GM12878 (cell line): Measurements from ENCODE around the gene NDUFB4. TPM values are rescaled to one million over a fixed set of nuclear protein-coding genes. Genes with fewer than 3 reads are reported as not detected.

Experiments used
- ATAC-seq: fragments of 200-7000 bp; cut with Tn5 transposase; 3 replicates; pipeline ENCODE4 v1.9.1; 2020; ENCODE audit warnings: mild to moderate bottlenecking, moderate library complexity
- BruUV-seq: library from RNA; stranded (reverse); fragments of 400-500 nt; replicated peaks from 2 replicates; lab custom pipeline; 2021; lab: Mats Ljungman, UMichigan
- CTCF ChIA-PET: fragments of 300-600 bp; sonication (Branson Sonifier 250); formaldehyde crosslinking; extraction: SDS; loops from one replicate; lab custom pipeline; 2021; ENCODE audit warnings: inconsistent platforms; lab: Yijun Ruan, JAX
- POLR2A ChIA-PET: fragments of 350-600 bp; formaldehyde crosslinking; extraction: SDS; loops from one replicate; lab custom pipeline; 2021; ENCODE audit warnings: inconsistent platforms; lab: Charles Lee
- RAD21 ChIA-PET: fragments of 300-600 bp; sonication (Branson Sonifier 250); formaldehyde crosslinking; loops from one replicate; lab custom pipeline; 2023; ENCODE audit warnings: antibody characterized with exemption; ENCODE audit not compliant: unreplicated experiment; lab: Charles Lee
- SMC1A ChIA-PET: fragments of 300-600 bp; sonication (Branson Sonifier 250); formaldehyde crosslinking; loops from one replicate; lab custom pipeline; 2023; ENCODE audit not compliant: unreplicated experiment, uncharacterized antibody; lab: Charles Lee
- DNase-seq: peaks from one replicate; pipeline ENCODE4 v3.0.0-alpha.2; 2011; ENCODE audit warnings: low read depth, low spot score
- FAIRE-seq: peaks from 3 replicates; lab custom pipeline; 2011; peaks lifted over from hg19 to GRCh38; lab: Jason Lieb, UNC
- H2AFZ ChIP-seq: 2 replicates; pipeline ENCODE4 v1.6.0; 2011; ENCODE audit warnings: low read depth, low read length, control low read depth; ENCODE audit not compliant: control insufficient read depth
- H3K27ac ChIP-seq: 2 replicates; pipeline ENCODE4 v1.5.1; 2011; ENCODE audit warnings: control low read depth; ENCODE audit not compliant: control insufficient read depth, insufficient read depth
- H3K27me3 ChIP-seq, 2 experiments: replicated peaks in 1 of 2; 2 replicates each; pipeline versions ENCODE4 v1.6.0 to v1.6.1; 2011; ENCODE audit warnings: low read length in 1 of 2; ENCODE audit not compliant: control insufficient read depth in 2 of 2, insufficient read depth in 2 of 2
- H3K36me3 ChIP-seq, 2 experiments: 2 replicates each; pipeline ENCODE4 v1.5.1; 2011; ENCODE audit warnings: low read length in 1 of 2; ENCODE audit not compliant: control insufficient read depth in 2 of 2, insufficient read depth in 2 of 2
- H3K4me1 ChIP-seq: 2 replicates; pipeline ENCODE4 v1.6.1; 2011; ENCODE audit warnings: mild to moderate bottlenecking, low read length, moderate library complexity, mixed read lengths; ENCODE audit not compliant: control insufficient read depth, insufficient read depth
- H3K4me2 ChIP-seq: 2 replicates; pipeline ENCODE4 v1.6.0; 2011; ENCODE audit warnings: control low read depth; ENCODE audit not compliant: control insufficient read depth, insufficient read depth
- H3K4me3 ChIP-seq: fragments of 200-600 bp; sonication (generic); 2 replicates; pipeline ENCODE4 v1.5.1; 2016
- H3K79me2 ChIP-seq: 2 replicates; pipeline ENCODE4 v1.6.0; 2011; ENCODE audit warnings: low read length; ENCODE audit not compliant: control insufficient read depth, insufficient read depth
- H3K9ac ChIP-seq: 2 replicates; pipeline ENCODE4 v1.8.0; 2011; ENCODE audit warnings: low read length, control low read depth, mixed read lengths; ENCODE audit not compliant: control insufficient read depth, insufficient read depth
- H3K9me3 ChIP-seq: replicated peaks from 3 replicates; pipeline ENCODE4 v1.5.1; 2011; ENCODE audit warnings: mild to moderate bottlenecking, low read length; ENCODE audit not compliant: control insufficient read depth, insufficient read depth
- H4K20me1 ChIP-seq: 2 replicates; pipeline ENCODE4 v1.6.0; 2011; ENCODE audit not compliant: control insufficient read depth, insufficient read depth
- BMI1 ChIP-seq: fragments of 450-650 bp; IDR thresholded peaks from 2 replicates; pipeline ENCODE4 v1.6.1; 2016; ENCODE audit warnings: mild to moderate bottlenecking, moderate library complexity, borderline replicate concordance
- CREM ChIP-seq: IDR thresholded peaks from 2 replicates; pipeline ENCODE4 v1.6.1; 2014; ENCODE audit warnings: antibody characterized with exemption, low read depth
- DPF2 ChIP-seq: fragments of 450-650 bp; IDR thresholded peaks from 2 replicates; pipeline ENCODE4 v1.6.1; 2017; ENCODE audit warnings: mild to moderate bottlenecking
- FOS ChIP-seq: IDR thresholded peaks from 3 replicates; pipeline ENCODE4 v1.6.1; 2011; ENCODE audit warnings: borderline replicate concordance; ENCODE audit not compliant: insufficient read length; ENCODE audit errors: extremely low read depth
- IKZF2 ChIP-seq, 2 experiments: fragments of 450-650 bp; IDR thresholded peaks; 2 replicates each; pipeline ENCODE4 v1.6.1; 2017; ENCODE audit warnings: mild to moderate bottlenecking in 2 of 2, moderate library complexity in 2 of 2
- JUNB ChIP-seq: IDR thresholded peaks from 2 replicates; pipeline ENCODE4 v1.6.1; 2016; ENCODE audit warnings: antibody characterized with exemption, mild to moderate bottlenecking
- MXI1 ChIP-seq: fragments of 150-350 bp; IDR thresholded peaks from 2 replicates; pipeline ENCODE4 v1.6.1; 2011; ENCODE audit warnings: low read depth, mild to moderate bottlenecking, inconsistent platforms, low read length, improper control_type of control experiment
- NR2C1 ChIP-seq: fragments of 450-650 bp; IDR thresholded peaks from 2 replicates; pipeline ENCODE4 v1.6.1; 2017; ENCODE audit warnings: antibody characterized with exemption, mild to moderate bottlenecking, moderate library complexity
- NR2C2 ChIP-seq: IDR thresholded peaks from 2 replicates; pipeline ENCODE4 v1.6.1; 2011; ENCODE audit warnings: borderline replicate concordance, low read depth; ENCODE audit not compliant: control insufficient read depth, insufficient read length
- RAD21 ChIP-seq: IDR thresholded peaks from 2 replicates; pipeline ENCODE4 v1.6.1; 2011; ENCODE audit warnings: mild to moderate bottlenecking, low read depth, low read length, moderate library complexity; ENCODE audit not compliant: insufficient read depth
- RUNX3 ChIP-seq: IDR thresholded peaks from 2 replicates; pipeline ENCODE4 v1.6.1; 2012; ENCODE audit warnings: low read length, inconsistent platforms
- SIN3A ChIP-seq: IDR thresholded peaks from 2 replicates; pipeline ENCODE4 v1.6.1; 2012; ENCODE audit warnings: low read depth, low read length, improper control_type of control experiment
- SMC3 ChIP-seq: IDR thresholded peaks from 2 replicates; pipeline ENCODE4 v1.6.1; 2011; ENCODE audit warnings: low read length, improper control_type of control experiment, borderline replicate concordance
- SREBF1 ChIP-seq: IDR thresholded peaks from 2 replicates; pipeline ENCODE4 v1.6.1; 2012; ENCODE audit warnings: mild to moderate bottlenecking, low read length
- STAT3 ChIP-seq: IDR thresholded peaks from 2 replicates; pipeline ENCODE4 v1.6.1; 2011; ENCODE audit warnings: low read depth, low read length, improper control_type of control experiment
- SUPT20H ChIP-seq: IDR thresholded peaks from 2 replicates; pipeline ENCODE4 v1.6.1; 2011; ENCODE audit warnings: low read depth, mild to moderate bottlenecking, low read length, moderate library complexity, borderline replicate concordance; ENCODE audit not compliant: control insufficient read depth
- TAF1 ChIP-seq: IDR thresholded peaks from 2 replicates; pipeline ENCODE4 v1.6.1; 2011; ENCODE audit warnings: mild to moderate bottlenecking, low read depth, low read length, borderline replicate concordance
- TCF7 ChIP-seq: IDR thresholded peaks from 2 replicates; pipeline ENCODE4 v1.6.1; 2014; ENCODE audit warnings: antibody characterized with exemption, borderline replicate concordance
- YY1 ChIP-seq: IDR thresholded peaks from 2 replicates; pipeline ENCODE4 v1.6.1; 2011; ENCODE audit warnings: low read depth, mild to moderate bottlenecking, low read length
- ZNF24 ChIP-seq: fragments of 450-650 bp; IDR thresholded peaks from 2 replicates; pipeline ENCODE4 v1.6.1; 2017; ENCODE audit warnings: antibody characterized with exemption, mild to moderate bottlenecking
- ZNF384 ChIP-seq: IDR thresholded peaks from 2 replicates; pipeline ENCODE4 v1.6.1; 2012; ENCODE audit warnings: low read depth, mild to moderate bottlenecking, low read length, improper control_type of control experiment, borderline replicate concordance
- ZZZ3 ChIP-seq: IDR thresholded peaks from 2 replicates; pipeline ENCODE4 v1.6.1; 2011; ENCODE audit warnings: low read depth; ENCODE audit not compliant: control insufficient read depth, insufficient read length
- WGBS: methylation state at CpG from one replicate; pipeline ENCODE4 v1.1.6; 2016; ENCODE audit warnings: low lambda C conversion rate; ENCODE audit not compliant: insufficient replicate concordance, insufficient coverage; ENCODE audit errors: missing lambda C conversion rate; 5-methylcytosine and 5-hydroxymethylcytosine counted together
- in situ Hi-C: fragments of 300-500 bp; cut with MboI; formaldehyde crosslinking; loops from 9 replicates; pipeline ENCODE4 v1.14.3; 2018; ENCODE audit warnings: mixed read lengths
- intact Hi-C: fragments of 100-400 bp; cut with micrococcal nuclease; formaldehyde crosslinking; loops from one replicate; pipeline ENCODE4 v1.14.2; 2022; ENCODE audit not compliant: unreplicated experiment
- polyA plus RNA-seq, 11 experiments: library from polyadenylated mRNA; depleted of rRNA in 4 of 11; unstranded in 6 of 11; stranded (reverse) in 5 of 11; fragments of >200 nt; fragmentation: Nextera tagmentation in 4 of 11; fragmentation: Illumina TruSeq in 1 of 11; extraction: Ambion mirVana in 4 of 11; extraction: Trizol in 1 of 11; gene quantifications; 1 replicate in 1 of 11; 2 replicates in 10 of 11; pipeline versions ENCODE4 v1.2.1 to v1.2.3, GENCODE V29; 2011 to 2016; ENCODE audit warnings: inconsistent platforms in 2 of 11, missing spikeins in 2 of 11, low read depth in 1 of 11
- total RNA-seq, 4 experiments: library from RNA; depleted of rRNA in 3 of 4; stranded (reverse); fragments of >200 nt in 3 of 4; fragmentation: Illumina TruSeq in 1 of 4; extraction: Trizol in 1 of 4; gene quantifications; 2 replicates each; pipeline versions ENCODE4 v1.2.1 to v1.2.3, GENCODE V29; 2013 to 2021
- TF ChIP-seq, protein P1 (sequence below): fragments of 450-650 bp; IDR thresholded peaks from 2 replicates; pipeline ENCODE4 v1.6.1; 2017; ENCODE audit warnings: mild to moderate bottlenecking, moderate library complexity

NDUFB4 gene
- total and polyA plus RNA-seq, 10 of the 15 experiments (the other 5 are each of a cell fraction or from before 2014, with no cell fraction given) = 155 to 864 (median 387) TPM

DNA sequence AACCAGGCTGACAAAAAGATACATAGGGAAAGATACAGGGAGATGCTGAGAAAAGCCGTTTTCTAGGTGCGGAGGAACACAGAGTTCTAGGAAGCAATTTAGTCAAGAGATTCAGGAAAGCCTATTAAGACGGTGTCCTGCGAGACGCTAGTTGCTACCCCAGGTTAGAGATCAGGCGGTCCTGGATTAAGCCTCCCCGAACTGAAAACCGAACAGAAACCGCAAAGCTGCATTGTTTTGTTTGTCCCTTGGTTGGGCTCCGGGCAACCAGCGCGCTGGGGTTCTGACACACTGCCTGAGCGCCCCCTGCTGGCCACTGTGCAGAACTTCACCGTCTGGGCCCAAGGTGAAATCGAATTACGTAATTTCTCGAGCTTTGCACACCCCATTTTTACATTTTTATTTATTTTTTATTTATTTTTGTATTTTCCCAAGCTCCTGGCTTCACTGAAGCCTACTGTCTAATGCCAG, 37.3 kb upstream of the NDUFB4 start:
- RAD21 ChIA-PET = interaction anchor here (0.6 to 7.1 kb wide), 16 partner anchors 8 to 1677 kb away, joined by 3 to 82 read pairs (median 4); partner anchors contain the start of gene NDUFB4
- TF ChIP-seq ZZZ3 (no peak), ZNF24 (no peak), IKZF2 (IDR thresholded peaks at IDR 0.05) (peak; percentile 29 to 52; a peak in 2 of 4 replicates), SIN3A (no peak), SUPT20H (no peak), STAT3 (no peak), SMC3 (peak; percentile 71; the same call in 1 of the 2 replicates), TAF1 (no peak), NR2C2 (no peak), YY1 (0 out of 2 replicates have a peak, but pooled peaks have one; percentile 60), NR2C1 (no peak), RAD21 (peak; percentile 84), FOS (no peak), DPF2 (peak; percentile 41; the same call in 1 of the 2 replicates), SREBF1 (no peak), TCF7 (no peak), MXI1 (peak; percentile 72; the same call in 1 of the 2 replicates), RUNX3 (peak; percentile 93), ZNF384 (no peak), BMI1 (peak; percentile 67), CREM (peak; percentile 52; the same call in 1 of the 2 replicates), JUNB (peak; percentile 32; the same call in 1 of the 2 replicates)
- TF ChIP-seq, protein P1, sequence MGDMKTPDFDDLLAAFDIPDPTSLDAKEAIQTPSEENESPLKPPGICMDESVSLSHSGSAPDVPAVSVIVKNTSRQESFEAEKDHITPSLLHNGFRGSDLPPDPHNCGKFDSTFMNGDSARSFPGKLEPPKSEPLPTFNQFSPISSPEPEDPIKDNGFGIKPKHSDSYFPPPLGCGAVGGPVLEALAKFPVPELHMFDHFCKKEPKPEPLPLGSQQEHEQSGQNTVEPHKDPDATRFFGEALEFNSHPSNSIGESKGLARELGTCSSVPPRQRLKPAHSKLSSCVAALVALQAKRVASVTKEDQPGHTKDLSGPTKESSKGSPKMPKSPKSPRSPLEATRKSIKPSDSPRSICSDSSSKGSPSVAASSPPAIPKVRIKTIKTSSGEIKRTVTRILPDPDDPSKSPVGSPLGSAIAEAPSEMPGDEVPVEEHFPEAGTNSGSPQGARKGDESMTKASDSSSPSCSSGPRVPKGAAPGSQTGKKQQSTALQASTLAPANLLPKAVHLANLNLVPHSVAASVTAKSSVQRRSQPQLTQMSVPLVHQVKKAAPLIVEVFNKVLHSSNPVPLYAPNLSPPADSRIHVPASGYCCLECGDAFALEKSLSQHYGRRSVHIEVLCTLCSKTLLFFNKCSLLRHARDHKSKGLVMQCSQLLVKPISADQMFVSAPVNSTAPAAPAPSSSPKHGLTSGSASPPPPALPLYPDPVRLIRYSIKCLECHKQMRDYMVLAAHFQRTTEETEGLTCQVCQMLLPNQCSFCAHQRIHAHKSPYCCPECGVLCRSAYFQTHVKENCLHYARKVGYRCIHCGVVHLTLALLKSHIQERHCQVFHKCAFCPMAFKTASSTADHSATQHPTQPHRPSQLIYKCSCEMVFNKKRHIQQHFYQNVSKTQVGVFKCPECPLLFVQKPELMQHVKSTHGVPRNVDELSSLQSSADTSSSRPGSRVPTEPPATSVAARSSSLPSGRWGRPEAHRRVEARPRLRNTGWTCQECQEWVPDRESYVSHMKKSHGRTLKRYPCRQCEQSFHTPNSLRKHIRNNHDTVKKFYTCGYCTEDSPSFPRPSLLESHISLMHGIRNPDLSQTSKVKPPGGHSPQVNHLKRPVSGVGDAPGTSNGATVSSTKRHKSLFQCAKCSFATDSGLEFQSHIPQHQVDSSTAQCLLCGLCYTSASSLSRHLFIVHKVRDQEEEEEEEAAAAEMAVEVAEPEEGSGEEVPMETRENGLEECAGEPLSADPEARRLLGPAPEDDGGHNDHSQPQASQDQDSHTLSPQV = no peak

More for the DNA sequence above, 37.3 kb upstream of the NDUFB4 start:
- ATAC-seq (peak; percentile 93), DNase-seq (peak; percentile 33), FAIRE-seq (peak; percentile 56)
- 0 out of 2 replicates have a peak overlapping the region, but pooled peaks have one; percentile 15 for H3K9ac ChIP-seq
- intact Hi-C loops (loop anchor here (1.0 to 10.0 kb wide), 3 partner anchors 140 to 734 kb away; no protein-coding TSS in a partner anchor), in situ Hi-C loops (loop anchor here (5.0 kb wide), 1 partner anchor 137 kb away; no protein-coding TSS in a partner anchor)
- CTCF ChIA-PET = interaction anchor here (0.7 to 15.5 kb wide), 56 partner anchors 9 to 703 kb away, joined by 3 to 376 read pairs (median 4); partner anchors contain the start of genes LRRC58 and NDUFB4
- no TSS peak for BruUV-seq
- H3K79me2 ChIP-seq = no peaks in the 10 kb centered on the region
- H3K27me3 ChIP-seq = no peaks in the 10 kb centered on the region
- no peak overlapping the region for H3K27ac ChIP-seq
- peak overlapping the region; percentile 55; the same call in 1 of the 2 replicates for H3K4me3 ChIP-seq
- H3K4me2 ChIP-seq = peak overlapping the region; percentile 61
- H3K36me3 ChIP-seq = no peaks in the 10 kb centered on the region
- SMC1A ChIA-PET = interaction anchor here (0.7 to 4.1 kb wide), 19 partner anchors 8 to 655 kb away, joined by 3 to 52 read pairs (median 4); partner anchors contain the start of gene NDUFB4
- no peaks in the 10 kb centered on the region for H4K20me1 ChIP-seq
- peaks cover 3% of the 10 kb centered on the region; the same call in 1 of the 2 replicates for H3K4me1 ChIP-seq
- POLR2A ChIA-PET = no interaction called here
- WGBS = 2% methylated on average over 17 of the region's 17 CpGs
- peak overlapping the region; percentile 84 for H2AFZ ChIP-seq
- H3K9me3 ChIP-seq = no peaks in the 10 kb centered on the region
